Transverse colon (tissue), 4 donors: ENCODE measurements around the gene ARNT2. TPM values are rescaled to one million over a fixed set of nuclear protein-coding genes. Genes with fewer than 3 reads are reported as not detected.

Source experiments
- DNase-seq: peaks from one replicate; pipeline ENCODE4 v3.0.0-alpha.2; 2019
- H3K27ac ChIP-seq, 4 donors: fragments of 200-600 bp; sonication (generic); 2 replicates each; pipeline ENCODE4 v1.5.1; 2016 to 2018; ENCODE audit warnings: inconsistent platforms in 4 of 4
- H3K27me3 ChIP-seq: fragments of 200-600 bp; sonication (generic); 2 replicates; pipeline ENCODE4 v1.5.1; 2017; ENCODE audit warnings: inconsistent platforms
- H3K36me3 ChIP-seq, 4 donors: fragments of 200-600 bp; sonication (generic); 2 replicates each; pipeline ENCODE4 v1.5.1; 2017 to 2019; ENCODE audit warnings: inconsistent platforms in 4 of 4
- H3K4me1 ChIP-seq, 4 donors: fragments of 200-600 bp; sonication (generic); 2 replicates each; pipeline ENCODE4 v1.5.1; 2017 to 2020; ENCODE audit warnings: inconsistent platforms in 4 of 4
- H3K4me3 ChIP-seq, 4 donors: fragments of 200-600 bp; sonication (generic); 1 replicate in 1 of 4; 2 replicates in 3 of 4; pipeline versions ENCODE4 v1.5.1 to v1.6.1; 2017 to 2019; ENCODE audit warnings: inconsistent platforms in 4 of 4
- H3K9me3 ChIP-seq, 2 donors: fragments of 200-600 bp; sonication (generic); 2 replicates each; pipeline ENCODE4 v1.5.1; 2017 to 2019; ENCODE audit warnings: inconsistent platforms in 2 of 2
- EP300 ChIP-seq: sonication (generic); formaldehyde crosslinking; IDR thresholded peaks from one replicate; pipeline ENCODE4 v1.6.1; 2017; ENCODE audit warnings: antibody characterized with exemption, low read depth
- POLR2A ChIP-seq: fragments of 450-650 bp; IDR thresholded peaks from one replicate; pipeline ENCODE4 v1.6.1; 2016; ENCODE audit warnings: antibody characterized with exemption, mild to moderate bottlenecking, moderate library complexity
- POLR2AphosphoS5 ChIP-seq, 3 donors: sonication (generic); formaldehyde crosslinking; IDR thresholded peaks; one replicate each; pipeline ENCODE4 v1.6.1; 2016; ENCODE audit warnings: antibody characterized with exemption in 3 of 3
- WGBS, 2 donors: methylation state at CpG; one replicate each; pipeline ENCODE4 v1.1.5; 2018; ENCODE audit warnings: low coverage in 1 of 2; 5-methylcytosine and 5-hydroxymethylcytosine counted together
- in situ Hi-C, 4 donors: fragments of 200-750 bp; cut with MboI; loops; one replicate each; pipeline versions ENCODE4 v1.15.0 to v1.15.1; 2017; ENCODE audit warnings: low sequenced_read_pairs in 3 of 4, low pct_ligation_motif_present in 1 of 4, low pct_unique_long_range_greater_than_20kb in 1 of 4
- intact Hi-C: fragments of 100-400 bp; cut with DNase I; formaldehyde crosslinking; loops from one replicate; pipeline ENCODE4 v1.15.1; 2023; ENCODE audit warnings: low total_unique reads
- total RNA-seq, 4 donors: library from RNA; depleted of rRNA; stranded (reverse); fragments of >200 nt; gene quantifications; one replicate each; pipeline ENCODE4 v1.1.0, GENCODE V29; 2016
- TF ChIP-seq, protein P1 (sequence below), 5 experiments: fragments of 200-600 bp in 3 of 5; fragments of 450-650 bp in 2 of 5; sonication (generic) in 3 of 5; IDR thresholded peaks; 1 replicate in 2 of 5; 2 replicates in 3 of 5; pipeline ENCODE4 v1.5.1; 2016 to 2017; ENCODE audit warnings: antibody characterized with exemption in 5 of 5, inconsistent platforms in 3 of 5, mild to moderate bottlenecking in 2 of 5, moderate library complexity in 1 of 5

Gene ARNT2
- total RNA-seq, 4 donors from 2014 or later, result 1.9 to 4.0 (median 2.5) TPM; not detected in 1

- H3K4me1 ChIP-seq, result peaks cover 0 to 17% (median 8%) of the 10 kb centered on the region in 4 donors
- no peaks in the 10 kb centered on the region for H3K36me3 ChIP-seq
- H3K4me3 ChIP-seq, result no peak overlapping the region
- TF ChIP-seq, protein P1, sequence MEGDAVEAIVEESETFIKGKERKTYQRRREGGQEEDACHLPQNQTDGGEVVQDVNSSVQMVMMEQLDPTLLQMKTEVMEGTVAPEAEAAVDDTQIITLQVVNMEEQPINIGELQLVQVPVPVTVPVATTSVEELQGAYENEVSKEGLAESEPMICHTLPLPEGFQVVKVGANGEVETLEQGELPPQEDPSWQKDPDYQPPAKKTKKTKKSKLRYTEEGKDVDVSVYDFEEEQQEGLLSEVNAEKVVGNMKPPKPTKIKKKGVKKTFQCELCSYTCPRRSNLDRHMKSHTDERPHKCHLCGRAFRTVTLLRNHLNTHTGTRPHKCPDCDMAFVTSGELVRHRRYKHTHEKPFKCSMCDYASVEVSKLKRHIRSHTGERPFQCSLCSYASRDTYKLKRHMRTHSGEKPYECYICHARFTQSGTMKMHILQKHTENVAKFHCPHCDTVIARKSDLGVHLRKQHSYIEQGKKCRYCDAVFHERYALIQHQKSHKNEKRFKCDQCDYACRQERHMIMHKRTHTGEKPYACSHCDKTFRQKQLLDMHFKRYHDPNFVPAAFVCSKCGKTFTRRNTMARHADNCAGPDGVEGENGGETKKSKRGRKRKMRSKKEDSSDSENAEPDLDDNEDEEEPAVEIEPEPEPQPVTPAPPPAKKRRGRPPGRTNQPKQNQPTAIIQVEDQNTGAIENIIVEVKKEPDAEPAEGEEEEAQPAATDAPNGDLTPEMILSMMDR (IDR thresholded peaks at IDR 0.05), result no peak
- TF ChIP-seq POLR2AphosphoS5 (IDR thresholded peaks at IDR 0.05) (no peak), EP300 (no peak), POLR2A (no peak)
- intact Hi-C loops (no loop called here), in situ Hi-C loops (no loop called here)
- no peak overlapping the region for H3K27ac ChIP-seq
- 71 to 75% methylated on average over 1 of the region's 1 CpG for WGBS, 2 donors
- H3K27me3 ChIP-seq, result no peaks in the 10 kb centered on the region
- DNase-seq, result no peak
- H3K9me3 ChIP-seq, result no peaks in the 10 kb centered on the region
These were observed 78.5 kb downstream of the ARNT2 start for GRCh38 chr15:80482696-80483095.

DNA sequence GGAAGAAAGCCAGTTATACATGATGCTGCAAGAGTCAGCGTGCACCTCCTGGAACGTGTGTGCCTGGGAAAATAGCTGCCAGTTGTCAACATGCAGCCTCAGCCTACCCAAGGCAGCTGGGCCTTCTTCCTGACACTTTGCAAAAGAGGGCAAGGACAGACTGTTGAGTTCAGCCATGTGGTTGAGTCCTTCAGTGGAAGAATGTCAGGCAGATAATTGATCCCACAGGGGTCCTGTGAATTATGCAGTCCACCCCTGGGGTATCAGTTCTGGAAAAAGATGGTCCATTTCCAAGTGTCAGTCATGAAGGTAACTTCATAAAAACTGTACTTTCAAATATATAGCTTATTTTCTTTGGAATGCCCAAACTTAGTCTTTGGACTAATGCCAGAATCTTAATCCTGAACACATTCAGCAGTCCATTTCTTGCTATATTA, 79.6 kb downstream of the ARNT2 start:
- no peaks in the 10 kb centered on the region for H3K27me3 ChIP-seq
- H3K36me3 ChIP-seq, result no peaks in the 10 kb centered on the region
- intact Hi-C loops (no loop called here), in situ Hi-C loops (no loop called here)
- H3K9me3 ChIP-seq, result no peaks in the 10 kb centered on the region
- 84% methylated on average over 2 of the region's 2 CpGs; no CpG with 5 or more reads in 1 of the 2 donors for WGBS, 2 donors
- H3K4me3 ChIP-seq, result no peak overlapping the region
- peaks cover 0 to 17% (median 8%) of the 10 kb centered on the region in 4 donors for H3K4me1 ChIP-seq
- TF ChIP-seq POLR2AphosphoS5 (IDR thresholded peaks at IDR 0.05), result no peak
- no peak for TF ChIP-seq POLR2A
- TF ChIP-seq EP300, result no peak
- TF ChIP-seq, protein P1 (IDR thresholded peaks at IDR 0.05), result no peak
- DNase-seq, result no peak
- peak overlapping the region in 2 of 4 donors; percentile 31 to 46 for H3K27ac ChIP-seq

- H3K4me3 ChIP-seq, result no peak overlapping the region
These were observed 80.2 kb downstream of the ARNT2 start for GRCh38 chr15:80484333-80484864.

DNA sequence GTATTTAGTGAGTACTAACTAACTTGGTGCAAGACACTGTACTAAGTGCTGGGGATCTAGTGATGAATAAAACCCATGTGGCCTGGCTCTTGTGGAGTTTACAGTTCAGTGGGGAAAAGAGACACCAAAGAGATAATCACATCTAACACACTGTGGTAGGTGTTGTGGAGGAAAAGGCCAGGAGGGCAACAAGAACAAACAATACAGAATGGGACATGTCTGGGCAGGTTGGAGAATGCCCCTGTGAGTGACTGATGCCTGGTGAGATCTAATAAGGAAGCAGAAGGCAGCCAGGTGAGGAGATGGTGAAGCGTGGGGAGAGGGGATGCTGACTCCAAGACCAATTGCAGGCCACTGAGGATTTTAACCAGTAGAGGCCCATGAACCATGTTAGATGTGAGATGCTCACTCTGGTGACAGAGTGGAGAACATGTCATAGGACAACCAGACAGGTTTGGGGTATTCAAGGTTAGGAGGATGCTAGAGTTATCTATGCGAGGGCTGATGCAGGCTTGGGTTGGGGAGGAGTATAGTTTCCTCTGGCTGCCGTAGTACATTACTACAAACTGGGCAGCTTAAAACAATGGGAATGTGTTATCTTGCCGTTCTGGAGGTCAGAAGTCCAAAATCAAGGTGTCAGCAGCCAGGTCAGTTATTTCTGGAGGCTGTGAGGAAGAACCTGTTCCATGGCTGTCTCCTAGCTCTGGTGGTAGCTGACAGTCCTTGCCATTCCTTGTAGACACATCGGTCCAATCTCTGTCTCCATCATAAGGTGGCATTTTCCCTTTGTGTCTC, 81.4 kb downstream of the ARNT2 start:
- H3K4me1 ChIP-seq, result peaks cover 0 to 18% (median 5%) of the 10 kb centered on the region in 4 donors
- H3K9me3 ChIP-seq, result no peaks in the 10 kb centered on the region
- intact Hi-C loops (loop anchor here (5.0 kb wide), 1 partner anchor 1598 kb away; no protein-coding TSS in a partner anchor), in situ Hi-C loops (no loop called here)
- DNase-seq, result no peak
- 69 to 81% methylated on average over 2 to 5 of the region's 5 CpGs for WGBS, 2 donors
- no peaks in the 10 kb centered on the region for H3K36me3 ChIP-seq
- TF ChIP-seq, protein P1 (IDR thresholded peaks at IDR 0.05), result no peak
- TF ChIP-seq EP300 (no peak), POLR2AphosphoS5 (IDR thresholded peaks at IDR 0.05) (no peak), POLR2A (no peak)
- H3K27ac ChIP-seq, result no peak overlapping the region
- no peak overlapping the region for H3K4me3 ChIP-seq
- H3K27me3 ChIP-seq, result no peaks in the 10 kb centered on the region

More at GRCh38 chr15:80484333-80484864, 80.2 kb downstream of the ARNT2 start:
- TF ChIP-seq POLR2AphosphoS5 (IDR thresholded peaks at IDR 0.05), result peak in 1 of 3 donors; percentile 54
- TF ChIP-seq POLR2A, result no peak
- no peaks in the 10 kb centered on the region for H3K9me3 ChIP-seq
- peaks cover 0 to 22% (median 8%) of the 10 kb centered on the region in 4 donors for H3K4me1 ChIP-seq
- no peaks in the 10 kb centered on the region for H3K27me3 ChIP-seq
- in situ Hi-C loops, result no loop called here
- WGBS, 2 donors, result 55 to 56% methylated on average over 2 to 7 of the region's 7 CpGs
- intact Hi-C loops, result no loop called here
- peak overlapping the region in 2 of 4 donors; percentile 39 to 46 for H3K27ac ChIP-seq
- no peaks in the 10 kb centered on the region for H3K36me3 ChIP-seq
- DNase-seq, result no peak
